ENCODE measurements around the gene PDZD4.

Gene PDZD4

GRCh38 chrX:153866302-153867019 lies 36.1 kb upstream of the PDZD4 start:
- no peak for DNase-seq

GRCh38 chrX:153865685-153866084 lies 35.3 kb upstream of the PDZD4 start:
- no peak for DNase-seq

GRCh38 chrX:153865321-153865580 lies 34.9 kb upstream of the PDZD4 start:
- DNase-seq = no peak

- no peak for DNase-seq
Measured at GRCh38 chrX:153864561-153865320, 34.4 kb upstream of the PDZD4 start.

- DNase-seq = no peak
Measured at GRCh38 chrX:153864101-153864500, 33.8 kb upstream of the PDZD4 start.

- no peak for DNase-seq
Measured at GRCh38 chrX:153863251-153863991, 33.1 kb upstream of the PDZD4 start.

GRCh38 chrX:153862369-153863250 lies 32.3 kb upstream of the PDZD4 start:
- DNase-seq = no peak

- DNase-seq = no peak
Measured at GRCh38 chrX:153861733-153862310, 31.5 kb upstream of the PDZD4 start.

- DNase-seq = no peak
Measured at GRCh38 chrX:153861151-153861550, 30.8 kb upstream of the PDZD4 start.

GRCh38 chrX:153857348-153857903 lies 27.1 kb upstream of the PDZD4 start:
- no peak for DNase-seq

- no peak for DNase-seq
Measured at GRCh38 chrX:153854702-153855101, 24.4 kb upstream of the PDZD4 start.

GRCh38 chrX:153853902-153854267 lies 23.5 kb upstream of the PDZD4 start:
- DNase-seq = no peak

GRCh38 chrX:153853180-153853901 lies 23.0 kb upstream of the PDZD4 start:
- no peak for DNase-seq

- no peak for DNase-seq
Measured at GRCh38 chrX:153851981-153852380, 21.6 kb upstream of the PDZD4 start.

- DNase-seq = no peak
Measured at GRCh38 chrX:153848325-153848724, 18.0 kb upstream of the PDZD4 start.

GRCh38 chrX:153845842-153846241 lies 15.5 kb upstream of the PDZD4 start:
- DNase-seq = no peak

GRCh38 chrX:153845195-153845594 lies 14.9 kb upstream of the PDZD4 start:
- DNase-seq = no peak

GRCh38 chrX:153844509-153845082 lies 14.3 kb upstream of the PDZD4 start:
- DNase-seq = no peak

GRCh38 chrX:153836921-153837320 lies 6.6 kb upstream of the PDZD4 start:
- no peak for DNase-seq

GRCh38 chrX:153832728-153833127 lies 2.4 kb upstream of the PDZD4 start:
- no peak for DNase-seq

- DNase-seq = no peak
Measured at GRCh38 chrX:153831429-153832150, 1.2 kb upstream of the PDZD4 start.

Measured in NCI-H1092 treated with DMSO at 0.1 percent for 48 hours (cell line).